Lung (tissue), 12 donors: Measurements from ENCODE around the gene DPP9. TPM values are rescaled to one million over a fixed set of nuclear protein-coding genes. Genes with fewer than 3 reads are reported as not detected.

Experiments
- ATAC-seq: fragments of 200-7000 bp; cut with Tn5 transposase; one replicate; pipeline ENCODE4 v1.9.1; 2020; ENCODE audit warnings: moderate number of reproducible peaks; ENCODE audit not compliant: insufficient read depth, low FRiP score
- DNase-seq, 3 donors: peaks; one replicate each; pipeline ENCODE4 v3.0.0-alpha.2; 2013 to 2017
- H3K27ac ChIP-seq, 2 donors: one replicate each; pipeline ENCODE4 v1.5.1; 2013; ENCODE audit warnings: mild to moderate bottlenecking in 2 of 2, moderate library complexity in 2 of 2, control low read depth in 1 of 2, inconsistent platforms in 1 of 2, low read depth in 1 of 2, low read length in 1 of 2
- H3K27me3 ChIP-seq, 3 donors: one replicate each; pipeline ENCODE4 v1.5.1; 2013; ENCODE audit warnings: low read length in 2 of 3; ENCODE audit not compliant: control insufficient read depth in 3 of 3, insufficient read depth in 3 of 3
- H3K36me3 ChIP-seq, 4 donors: one replicate each; pipeline ENCODE4 v1.5.1; 2013; ENCODE audit warnings: low read length in 4 of 4, mild to moderate bottlenecking in 1 of 4, moderate library complexity in 1 of 4; ENCODE audit not compliant: control insufficient read depth in 4 of 4, insufficient read depth in 4 of 4
- H3K4me1 ChIP-seq, 5 donors: one replicate each; pipeline ENCODE4 v1.5.1; 2013; ENCODE audit warnings: low read length in 5 of 5, mild to moderate bottlenecking in 2 of 5, moderate library complexity in 1 of 5; ENCODE audit not compliant: control insufficient read depth in 5 of 5, insufficient read depth in 5 of 5
- H3K4me3 ChIP-seq: one replicate; pipeline ENCODE4 v1.5.1; 2013; ENCODE audit warnings: mild to moderate bottlenecking, control low read depth, moderate library complexity
- H3K9ac ChIP-seq, 2 donors: one replicate each; pipeline ENCODE4 v1.5.1; 2013; ENCODE audit warnings: low read length in 2 of 2, control low read depth in 1 of 2; ENCODE audit not compliant: insufficient read depth in 1 of 2
- H3K9me3 ChIP-seq, 4 donors: one replicate each; pipeline ENCODE4 v1.5.1; 2013; ENCODE audit warnings: low read length in 3 of 4, mild to moderate bottlenecking in 1 of 4, moderate library complexity in 1 of 4; ENCODE audit not compliant: control insufficient read depth in 4 of 4, insufficient read depth in 3 of 4
- CTCF ChIP-seq: IDR thresholded peaks from 2 replicates; pipeline ENCODE4 v1.5.1; 2012; ENCODE audit warnings: mild to moderate bottlenecking; ENCODE audit errors: control extremely low read depth, extremely low read depth
- WGBS, 2 donors: extraction: QIAGEN DNeasy Blood & Tissue Kit; methylation state at CpG; one replicate each; pipeline ENCODE4 v1.1.7; 2013; 5-methylcytosine and 5-hydroxymethylcytosine counted together
- polyA plus RNA-seq, 2 donors: library from polyadenylated mRNA; stranded (reverse); fragments of 200-250 nt; gene quantifications; one replicate each; pipeline ENCODE4 v1.2.1, GENCODE V29; 2013
- total RNA-seq, 2 donors: library from RNA; depleted of rRNA in 1 of 2; stranded (reverse); fragments of >200 nt in 1 of 2; gene quantifications; one replicate each; pipeline ENCODE4 v1.2.1, GENCODE V29; 2014 to 2021
- donor health status: control.
- donor health status: control.
- donor health status: Bipolar disorder and iron deficiency.
- donor health status: healthy.
- donor health status: DM: yes; HTN: yes; CAD: no.

DPP9 gene
- total and polyA plus RNA-seq, 4 donors: 33.2 to 95.5 (median 43.9) TPM

GRCh38 chr19:4740092-4740491, 16.4 kb upstream of the DPP9 start:
- Histone ChIP-seq H3K9me3 (no peaks in the 10 kb centered on the region), H3K9ac (no peak overlapping the region), H3K4me3 (no peak overlapping the region), H3K27ac (no peak overlapping the region), H3K27me3 (peaks cover 0 to 2% (median 0%) of the 10 kb centered on the region in 3 donors), H3K36me3 (no peaks in the 10 kb centered on the region), H3K4me1 (peaks cover 0 to 4% (median 0%) of the 10 kb centered on the region in 5 donors)
- DNase-seq (no peak), ATAC-seq (no peak)
- WGBS, 2 donors: 66 to 79% methylated on average over 2 of the region's 2 CpGs
- TF ChIP-seq CTCF: no peak

GRCh38 chr19:4738734-4739133, 15.1 kb upstream of the DPP9 start:
- Histone ChIP-seq H3K4me3 (no peak overlapping the region), H3K9me3 (no peaks in the 10 kb centered on the region), H3K4me1 (peaks cover 0 to 2% (median 0%) of the 10 kb centered on the region in 5 donors), H3K27me3 (peaks cover 0 to 2% (median 0%) of the 10 kb centered on the region in 3 donors), H3K36me3 (no peaks in the 10 kb centered on the region), H3K9ac (no peak overlapping the region), H3K27ac (no peak overlapping the region)
- no peak for ATAC-seq
- 37 to 55% methylated on average over 4 of the region's 4 CpGs for WGBS, 2 donors
- DNase-seq: no peak
- TF ChIP-seq CTCF: no peak

- peaks cover 0 to 2% (median 0%) of the 10 kb centered on the region in 5 donors for H3K4me1 ChIP-seq
- H3K4me3 ChIP-seq: no peak overlapping the region
- no peaks in the 10 kb centered on the region for H3K36me3 ChIP-seq
- DNase-seq (no peak), ATAC-seq (no peak)
- H3K27ac ChIP-seq: no peak overlapping the region
- no peaks in the 10 kb centered on the region for H3K9me3 ChIP-seq
- peaks cover 0 to 2% (median 0%) of the 10 kb centered on the region in 3 donors for H3K27me3 ChIP-seq
- TF ChIP-seq CTCF: no peak
- 5 to 10% methylated on average over 11 of the region's 11 CpGs for WGBS, 2 donors
- H3K9ac ChIP-seq: no peak overlapping the region
These were observed 14.4 kb upstream of the DPP9 start for GRCh38 chr19:4737955-4738600.
